Measurements from ENCODE around the gene TAS2R41. TPM values are rescaled to one million over a fixed set of nuclear protein-coding genes. Genes with fewer than 3 reads are reported as not detected.
A peak's percentile ranks its signal among the peaks of the same experiment; 100 is the strongest.

The TAS2R41 gene
- total RNA-seq, 1 donor from 2014 or later, result not detected

DNA sequence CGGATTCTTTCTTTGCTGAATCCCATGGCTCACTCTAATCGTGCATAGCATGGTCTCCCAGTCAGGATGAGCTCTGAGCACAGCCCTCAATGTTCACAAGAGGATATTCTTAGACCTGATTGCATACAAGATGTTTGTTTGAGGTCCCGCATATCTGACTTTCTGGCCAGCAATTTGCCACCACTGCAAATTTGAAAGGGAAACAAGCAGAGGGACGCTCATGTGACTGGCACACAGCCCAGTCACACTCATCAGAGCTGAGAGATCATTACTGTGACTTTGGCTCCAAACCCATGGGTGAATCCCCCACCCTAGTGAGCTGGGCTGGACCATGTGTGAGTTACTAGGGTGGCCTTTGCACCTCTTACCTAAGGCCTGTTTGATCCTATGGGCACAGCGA, 9.9 kb downstream of the TAS2R41 start:
- H3K36me3 ChIP-seq (ENCODE audit: control insufficient read depth, insufficient read depth, low read length), result no peaks in the 10 kb centered on the region
- no peaks in the 10 kb centered on the region for H3K27me3 ChIP-seq (ENCODE audit: control insufficient read depth, insufficient read depth, low read length)
- TF ChIP-seq, protein P1, sequence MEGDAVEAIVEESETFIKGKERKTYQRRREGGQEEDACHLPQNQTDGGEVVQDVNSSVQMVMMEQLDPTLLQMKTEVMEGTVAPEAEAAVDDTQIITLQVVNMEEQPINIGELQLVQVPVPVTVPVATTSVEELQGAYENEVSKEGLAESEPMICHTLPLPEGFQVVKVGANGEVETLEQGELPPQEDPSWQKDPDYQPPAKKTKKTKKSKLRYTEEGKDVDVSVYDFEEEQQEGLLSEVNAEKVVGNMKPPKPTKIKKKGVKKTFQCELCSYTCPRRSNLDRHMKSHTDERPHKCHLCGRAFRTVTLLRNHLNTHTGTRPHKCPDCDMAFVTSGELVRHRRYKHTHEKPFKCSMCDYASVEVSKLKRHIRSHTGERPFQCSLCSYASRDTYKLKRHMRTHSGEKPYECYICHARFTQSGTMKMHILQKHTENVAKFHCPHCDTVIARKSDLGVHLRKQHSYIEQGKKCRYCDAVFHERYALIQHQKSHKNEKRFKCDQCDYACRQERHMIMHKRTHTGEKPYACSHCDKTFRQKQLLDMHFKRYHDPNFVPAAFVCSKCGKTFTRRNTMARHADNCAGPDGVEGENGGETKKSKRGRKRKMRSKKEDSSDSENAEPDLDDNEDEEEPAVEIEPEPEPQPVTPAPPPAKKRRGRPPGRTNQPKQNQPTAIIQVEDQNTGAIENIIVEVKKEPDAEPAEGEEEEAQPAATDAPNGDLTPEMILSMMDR (IDR thresholded peaks at IDR 0.05; ENCODE audit: insufficient read depth, low read length, severe bottlenecking), result no peak
- H3K4me3 ChIP-seq (ENCODE audit: low read depth, low read length), result no peak overlapping the region
- DNase-seq (ENCODE audit: low read depth) (no peak), FAIRE-seq (no peak)

DNA sequence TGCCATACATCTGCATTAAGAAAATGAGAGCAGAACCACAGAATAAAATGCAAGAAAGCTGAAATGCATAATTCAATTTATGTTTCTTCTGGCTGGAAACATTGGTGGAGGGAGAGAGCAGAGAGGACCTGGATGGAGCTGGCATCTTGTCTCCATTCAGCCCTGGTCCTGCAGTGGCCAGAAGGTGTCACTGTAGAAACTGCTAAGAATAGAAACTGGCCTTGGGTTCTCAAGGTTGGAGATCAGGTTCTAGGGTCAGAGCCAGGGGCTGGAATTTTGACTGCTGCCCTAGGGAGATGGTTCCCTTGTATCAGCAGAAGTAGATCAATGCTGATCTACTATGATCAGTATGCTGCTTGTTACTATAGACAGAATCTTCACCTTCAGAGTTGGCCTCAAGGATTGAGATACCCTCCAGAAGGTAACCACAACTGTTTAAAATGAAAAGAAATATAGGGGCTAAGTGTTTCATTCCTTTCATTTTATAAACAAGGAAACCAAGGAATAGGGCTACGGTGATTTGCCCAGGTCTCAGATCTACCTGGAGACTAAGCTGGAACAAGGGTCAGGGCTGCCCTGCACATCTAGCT, 13.1 kb downstream of the TAS2R41 start:
- TF ChIP-seq, protein P1 (IDR thresholded peaks at IDR 0.05; ENCODE audit: insufficient read depth, low read length, severe bottlenecking), result peak; percentile 77
- DNase-seq (ENCODE audit: low read depth) (peak; percentile 43), FAIRE-seq (no peak)
- Histone ChIP-seq H3K36me3 (ENCODE audit: control insufficient read depth, insufficient read depth, low read length) (no peaks in the 10 kb centered on the region), H3K4me3 (ENCODE audit: low read depth, low read length) (no peak overlapping the region), H3K27me3 (ENCODE audit: control insufficient read depth, insufficient read depth, low read length) (no peaks in the 10 kb centered on the region)

DNA sequence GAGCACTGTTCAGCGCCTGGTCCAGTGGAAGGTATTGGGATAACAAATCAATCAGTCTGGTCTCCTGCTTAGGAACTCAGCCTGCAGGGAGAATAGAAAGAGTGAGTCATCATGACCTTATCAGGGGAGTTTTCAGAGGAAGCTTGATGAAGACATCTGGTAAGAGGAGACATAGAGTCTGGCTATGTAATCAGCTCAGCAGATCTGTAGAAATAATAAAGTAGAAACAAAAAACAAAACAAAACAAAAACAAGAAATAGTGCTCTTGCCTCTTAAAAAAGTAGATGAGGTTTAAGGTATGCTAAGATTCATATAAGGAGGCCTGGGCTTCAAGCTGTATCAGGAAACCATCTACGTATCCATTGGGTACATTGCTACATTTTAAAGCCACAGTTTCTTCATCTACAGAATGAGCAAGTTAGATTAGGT, 14.4 kb downstream of the TAS2R41 start:
- Histone ChIP-seq H3K27me3 (ENCODE audit: control insufficient read depth, insufficient read depth, low read length) (no peaks in the 10 kb centered on the region), H3K36me3 (ENCODE audit: control insufficient read depth, insufficient read depth, low read length) (no peaks in the 10 kb centered on the region), H3K4me3 (ENCODE audit: low read depth, low read length) (no peak overlapping the region)
- no peak for FAIRE-seq
- TF ChIP-seq, protein P1 (IDR thresholded peaks at IDR 0.05; ENCODE audit: insufficient read depth, low read length, severe bottlenecking), result no peak
- peak; percentile 91 for DNase-seq (ENCODE audit: low read depth)

DNA sequence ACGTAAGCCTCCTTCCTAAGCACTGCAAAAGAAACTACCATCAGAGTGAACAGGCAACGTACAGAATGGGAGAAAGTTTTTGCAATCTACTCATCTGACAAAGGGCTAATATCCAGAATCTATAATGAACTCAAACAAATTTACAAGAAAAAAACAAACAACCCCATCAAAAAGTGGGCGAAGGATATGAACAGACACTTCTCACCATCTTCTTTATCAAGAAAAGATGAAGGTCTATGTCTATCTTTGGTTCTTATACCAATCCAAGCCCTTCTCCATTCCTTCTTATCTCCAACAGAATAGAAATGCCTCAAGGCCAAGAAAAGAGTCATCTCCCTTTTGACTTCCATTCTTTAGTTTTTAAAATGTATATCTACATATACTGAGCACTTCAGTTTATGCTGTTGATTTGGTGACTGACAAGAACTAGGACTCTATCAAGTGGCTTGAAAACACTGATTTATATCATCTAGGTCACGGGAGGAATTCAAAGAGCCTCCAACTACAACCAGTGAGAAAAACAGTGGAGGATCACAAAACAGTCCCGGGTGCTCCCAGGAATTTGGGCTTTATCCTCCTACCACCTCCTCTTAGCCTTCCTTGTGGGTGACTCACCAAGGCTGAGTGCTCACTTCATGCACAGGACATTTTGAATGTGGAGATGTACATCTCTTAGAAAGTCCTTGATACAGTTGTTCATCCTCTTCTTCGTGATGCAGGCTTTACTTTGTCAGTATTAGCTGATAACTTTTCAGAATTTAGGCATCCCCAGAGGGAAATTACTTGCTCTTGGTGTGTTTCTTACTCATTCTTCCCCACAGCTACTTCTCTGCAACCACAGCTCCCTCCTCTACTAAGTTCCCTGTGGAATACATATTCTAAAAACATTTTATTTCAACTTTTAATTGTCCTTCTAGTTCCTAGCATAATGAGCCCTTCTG, 15.4 kb downstream of the TAS2R41 start:
- TF ChIP-seq, protein P1 (IDR thresholded peaks at IDR 0.05; ENCODE audit: insufficient read depth, low read length, severe bottlenecking), result no peak
- peak; percentile 30 for DNase-seq (ENCODE audit: low read depth)
- Histone ChIP-seq H3K4me3 (ENCODE audit: low read depth, low read length) (no peak overlapping the region), H3K27me3 (ENCODE audit: control insufficient read depth, insufficient read depth, low read length) (no peaks in the 10 kb centered on the region), H3K36me3 (ENCODE audit: control insufficient read depth, insufficient read depth, low read length) (no peaks in the 10 kb centered on the region)
- FAIRE-seq, result no peak

DNA sequence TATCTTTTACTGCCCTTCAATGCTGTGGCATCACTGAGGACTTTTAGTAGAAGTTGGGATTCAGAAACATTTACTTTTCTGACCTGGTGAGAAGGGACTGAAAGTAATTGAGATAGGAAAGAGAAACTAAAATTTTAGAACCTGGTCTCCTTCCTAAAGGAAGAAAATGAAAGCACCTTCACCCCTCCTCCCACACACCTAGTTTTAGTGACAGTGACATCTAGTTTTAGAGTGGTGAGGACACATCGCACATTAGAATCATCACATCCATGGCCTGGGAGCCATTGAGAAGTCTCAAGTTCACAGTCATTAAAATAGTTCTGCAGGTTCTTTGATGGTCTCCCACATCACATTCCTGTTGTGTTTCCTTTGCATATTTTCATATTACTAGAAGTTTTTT, 16.1 kb downstream of the TAS2R41 start:
- TF ChIP-seq, protein P1 (IDR thresholded peaks at IDR 0.05; ENCODE audit: insufficient read depth, low read length, severe bottlenecking), result no peak
- FAIRE-seq, result no peak
- Histone ChIP-seq H3K36me3 (ENCODE audit: control insufficient read depth, insufficient read depth, low read length) (no peaks in the 10 kb centered on the region), H3K4me3 (ENCODE audit: low read depth, low read length) (no peak overlapping the region), H3K27me3 (ENCODE audit: control insufficient read depth, insufficient read depth, low read length) (no peaks in the 10 kb centered on the region)
- no peak for DNase-seq (ENCODE audit: low read depth)
